ENCODE data around the gene PFDN2.

- TF ChIP-seq CTCF (IDR thresholded peaks at IDR 0.05) (no peak), POLR2A (IDR thresholded peaks at IDR 0.05) (no peak)
Observed at GRCh38 chr1:161070761-161071160, 47.1 kb downstream of the PFDN2 start.
